Measurements from ENCODE around the gene TSKU.

DNA sequence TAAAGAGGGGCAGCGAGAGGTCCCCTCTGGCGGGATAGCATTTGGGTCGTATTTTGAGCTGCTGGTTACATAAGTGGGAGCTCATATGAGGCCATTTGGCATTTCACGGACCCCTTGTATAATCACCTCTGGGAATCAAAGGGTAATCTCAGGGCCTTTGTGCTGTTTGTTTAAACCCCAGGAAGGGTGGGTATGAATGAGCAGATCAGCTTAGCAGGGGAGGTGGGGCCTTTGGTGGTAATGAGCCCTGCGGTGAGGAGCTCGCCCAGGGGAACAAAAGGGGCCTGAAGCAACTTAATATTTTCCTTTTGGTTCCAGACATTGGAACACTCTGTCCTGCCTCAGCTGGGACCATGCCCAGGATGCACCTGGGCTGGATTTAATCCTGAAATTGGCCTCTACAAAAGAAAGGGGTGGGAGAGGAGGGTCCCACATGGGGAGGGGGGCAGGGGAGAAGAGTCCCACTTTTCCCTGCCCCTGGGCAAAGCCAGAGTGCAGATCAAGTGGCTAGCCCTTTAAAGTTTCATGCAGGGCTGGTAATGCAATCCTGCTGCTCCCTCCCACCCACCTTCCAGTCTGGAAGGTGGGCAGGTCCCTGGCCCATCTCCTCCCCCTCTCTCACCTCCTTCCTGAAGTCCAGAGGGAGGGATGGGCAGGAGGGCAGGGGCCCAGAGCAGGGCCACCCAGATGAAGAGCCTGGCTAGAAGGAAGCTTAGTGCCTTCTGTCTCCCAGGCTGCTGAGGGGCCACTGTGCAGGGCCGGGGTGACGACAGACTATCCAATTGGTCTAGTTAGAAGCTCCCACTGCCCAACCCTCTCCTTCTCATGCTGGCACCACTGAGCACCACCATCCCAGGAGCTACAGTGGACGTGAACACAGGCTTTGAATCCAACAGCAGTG is 10.5 kb downstream of the TSKU start:
- TF ChIP-seq, protein P1, sequence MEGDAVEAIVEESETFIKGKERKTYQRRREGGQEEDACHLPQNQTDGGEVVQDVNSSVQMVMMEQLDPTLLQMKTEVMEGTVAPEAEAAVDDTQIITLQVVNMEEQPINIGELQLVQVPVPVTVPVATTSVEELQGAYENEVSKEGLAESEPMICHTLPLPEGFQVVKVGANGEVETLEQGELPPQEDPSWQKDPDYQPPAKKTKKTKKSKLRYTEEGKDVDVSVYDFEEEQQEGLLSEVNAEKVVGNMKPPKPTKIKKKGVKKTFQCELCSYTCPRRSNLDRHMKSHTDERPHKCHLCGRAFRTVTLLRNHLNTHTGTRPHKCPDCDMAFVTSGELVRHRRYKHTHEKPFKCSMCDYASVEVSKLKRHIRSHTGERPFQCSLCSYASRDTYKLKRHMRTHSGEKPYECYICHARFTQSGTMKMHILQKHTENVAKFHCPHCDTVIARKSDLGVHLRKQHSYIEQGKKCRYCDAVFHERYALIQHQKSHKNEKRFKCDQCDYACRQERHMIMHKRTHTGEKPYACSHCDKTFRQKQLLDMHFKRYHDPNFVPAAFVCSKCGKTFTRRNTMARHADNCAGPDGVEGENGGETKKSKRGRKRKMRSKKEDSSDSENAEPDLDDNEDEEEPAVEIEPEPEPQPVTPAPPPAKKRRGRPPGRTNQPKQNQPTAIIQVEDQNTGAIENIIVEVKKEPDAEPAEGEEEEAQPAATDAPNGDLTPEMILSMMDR (IDR thresholded peaks at IDR 0.05 in 4 of 5, conservative IDR thresholded peaks at IDR 0.05 in 1 of 5): no peak
- no peak for TF ChIP-seq POLR2A (IDR thresholded peaks at IDR 0.05)
